ENCODE results near the gene CCAR1.
A peak's percentile ranks its signal among the peaks of the same experiment; 100 is the strongest.
"Not testable (repeated sequence)": the region's sequence is repeated elsewhere in the genome, so short reads cannot be mapped to it uniquely, and the experiment has no call there.

CCAR1 gene, protein sequence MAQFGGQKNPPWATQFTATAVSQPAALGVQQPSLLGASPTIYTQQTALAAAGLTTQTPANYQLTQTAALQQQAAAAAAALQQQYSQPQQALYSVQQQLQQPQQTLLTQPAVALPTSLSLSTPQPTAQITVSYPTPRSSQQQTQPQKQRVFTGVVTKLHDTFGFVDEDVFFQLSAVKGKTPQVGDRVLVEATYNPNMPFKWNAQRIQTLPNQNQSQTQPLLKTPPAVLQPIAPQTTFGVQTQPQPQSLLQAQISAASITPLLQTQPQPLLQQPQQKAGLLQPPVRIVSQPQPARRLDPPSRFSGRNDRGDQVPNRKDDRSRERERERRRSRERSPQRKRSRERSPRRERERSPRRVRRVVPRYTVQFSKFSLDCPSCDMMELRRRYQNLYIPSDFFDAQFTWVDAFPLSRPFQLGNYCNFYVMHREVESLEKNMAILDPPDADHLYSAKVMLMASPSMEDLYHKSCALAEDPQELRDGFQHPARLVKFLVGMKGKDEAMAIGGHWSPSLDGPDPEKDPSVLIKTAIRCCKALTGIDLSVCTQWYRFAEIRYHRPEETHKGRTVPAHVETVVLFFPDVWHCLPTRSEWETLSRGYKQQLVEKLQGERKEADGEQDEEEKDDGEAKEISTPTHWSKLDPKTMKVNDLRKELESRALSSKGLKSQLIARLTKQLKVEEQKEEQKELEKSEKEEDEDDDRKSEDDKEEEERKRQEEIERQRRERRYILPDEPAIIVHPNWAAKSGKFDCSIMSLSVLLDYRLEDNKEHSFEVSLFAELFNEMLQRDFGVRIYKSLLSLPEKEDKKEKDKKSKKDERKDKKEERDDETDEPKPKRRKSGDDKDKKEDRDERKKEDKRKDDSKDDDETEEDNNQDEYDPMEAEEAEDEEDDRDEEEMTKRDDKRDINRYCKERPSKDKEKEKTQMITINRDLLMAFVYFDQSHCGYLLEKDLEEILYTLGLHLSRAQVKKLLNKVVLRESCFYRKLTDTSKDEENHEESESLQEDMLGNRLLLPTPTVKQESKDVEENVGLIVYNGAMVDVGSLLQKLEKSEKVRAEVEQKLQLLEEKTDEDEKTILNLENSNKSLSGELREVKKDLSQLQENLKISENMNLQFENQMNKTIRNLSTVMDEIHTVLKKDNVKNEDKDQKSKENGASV

DNA sequence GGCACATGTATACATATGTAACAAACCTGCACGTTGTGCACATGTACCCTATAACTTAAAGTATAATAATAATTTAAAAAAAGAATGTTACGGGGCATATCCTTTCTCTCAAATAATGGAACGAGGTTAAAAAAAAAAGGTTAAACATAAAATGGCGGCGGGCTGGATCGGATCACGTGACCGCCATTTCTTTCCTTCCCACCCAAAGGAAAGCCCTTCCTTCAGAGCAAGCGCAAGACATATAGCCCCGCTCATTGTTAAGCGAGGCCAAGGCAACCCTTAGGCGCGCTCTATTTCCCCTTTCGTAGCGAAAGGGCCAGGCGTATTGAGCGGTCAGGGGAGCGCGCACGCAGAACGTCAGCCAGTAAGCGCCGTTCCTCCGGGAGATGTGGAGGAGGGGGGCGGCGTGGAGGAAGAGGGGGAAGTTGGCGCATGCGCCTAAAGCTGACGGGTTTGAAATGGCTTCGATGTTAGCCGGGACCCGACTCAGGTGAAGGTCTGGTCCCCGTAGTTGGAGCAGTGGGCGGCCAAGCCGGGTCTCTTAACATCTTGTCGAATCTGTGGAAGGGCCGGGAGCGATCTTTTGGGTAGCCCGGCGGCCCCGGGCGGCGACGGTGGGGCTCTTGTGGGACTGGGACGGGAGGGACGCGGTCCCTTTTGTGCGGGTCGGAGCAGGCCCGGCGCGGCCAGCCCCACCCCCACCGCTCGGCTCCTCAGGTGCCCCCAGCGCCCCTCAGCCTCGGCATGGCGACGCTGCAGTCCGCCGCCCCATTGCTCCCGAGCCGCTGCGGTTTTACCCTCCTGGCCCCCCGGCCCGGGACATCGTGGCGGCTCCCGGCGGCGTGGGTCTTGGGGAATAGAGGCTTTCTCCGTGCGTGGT, at the start of gene CCAR1:
TSS of gene CCAR1 (plus strand) at position 447 of the 880 bp plus-strand sequence. CDS start 1,266 bp downstream, outside the sequence.
- peak; percentile 96 for DNase-seq (ENCODE audit: low spot score)
- no peaks in the 10 kb centered on the region for H3K9me3 Mint-ChIP-seq
- H3K36me3 Mint-ChIP-seq (ENCODE audit: low read depth), result peaks cover 21% of the 10 kb centered on the region
- peak within 1 kb of the TSS; percentile 87 for H3K4me3 Mint-ChIP-seq
- peaks cover 12% of the 10 kb centered on the region for H3K4me1 Mint-ChIP-seq (ENCODE audit: low read depth)
- no peaks in the 10 kb centered on the region for H3K27me3 Mint-ChIP-seq (ENCODE audit: low read depth)
- H3K27ac Mint-ChIP-seq, result peak within 1 kb of the TSS; percentile 100

DNA sequence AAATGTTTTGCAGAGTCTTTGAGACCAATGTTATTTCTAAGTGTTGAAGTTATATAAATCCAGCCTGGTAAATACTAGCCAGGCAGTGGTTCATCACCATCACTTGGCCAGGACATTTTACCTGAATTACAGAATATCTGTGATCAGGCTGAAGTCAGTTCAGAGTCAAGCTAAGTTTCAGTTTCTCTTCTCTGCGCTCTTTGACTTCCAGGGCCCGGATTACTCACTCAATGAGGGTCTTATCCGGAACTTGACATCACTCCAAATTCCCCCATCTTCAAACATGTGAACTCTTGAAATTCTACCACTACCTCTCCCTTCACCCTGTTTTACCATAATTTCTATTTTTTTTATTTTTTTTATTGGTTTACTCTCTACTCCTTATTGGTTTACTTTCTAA, 36.6 kb upstream of the CCAR1 start:
- Mint-ChIP-seq H3K4me1 (ENCODE audit: low read depth) (no peaks in the 10 kb centered on the region), H3K9me3 (no peaks in the 10 kb centered on the region), H3K4me3 (no peak overlapping the region), H3K36me3 (ENCODE audit: low read depth) (peaks cover 15% of the 10 kb centered on the region), H3K27ac (no peak overlapping the region), H3K27me3 (ENCODE audit: low read depth) (no peaks in the 10 kb centered on the region)
- no peak for DNase-seq (ENCODE audit: low spot score)

DNA sequence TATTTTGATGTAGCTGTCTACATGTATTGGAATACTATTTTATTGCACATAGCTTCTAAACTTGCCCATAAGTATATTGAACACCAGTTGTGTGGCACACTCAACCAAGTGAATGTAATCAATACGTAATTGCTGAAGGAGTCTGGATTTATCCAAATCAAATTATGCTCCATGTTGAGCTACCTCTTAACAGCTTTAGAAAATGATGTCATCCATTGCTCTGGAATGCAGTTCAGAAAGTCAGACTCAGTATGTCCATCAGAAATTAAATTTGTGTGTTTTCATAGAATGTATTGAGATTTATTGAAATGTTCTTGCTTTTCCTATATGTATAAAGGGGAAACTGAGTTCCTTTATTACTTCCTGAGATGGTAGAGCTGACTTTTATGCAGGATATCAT, 25.0 kb upstream of the CCAR1 start:
- H3K27ac Mint-ChIP-seq, result no peak overlapping the region
- no peaks in the 10 kb centered on the region for H3K4me1 Mint-ChIP-seq (ENCODE audit: low read depth)
- H3K27me3 Mint-ChIP-seq (ENCODE audit: low read depth), result peaks cover 8% of the 10 kb centered on the region
- H3K36me3 Mint-ChIP-seq (ENCODE audit: low read depth), result peaks cover 4% of the 10 kb centered on the region
- H3K4me3 Mint-ChIP-seq, result no peak overlapping the region
- no peaks in the 10 kb centered on the region for H3K9me3 Mint-ChIP-seq
- no peak for DNase-seq (ENCODE audit: low spot score)

DNA sequence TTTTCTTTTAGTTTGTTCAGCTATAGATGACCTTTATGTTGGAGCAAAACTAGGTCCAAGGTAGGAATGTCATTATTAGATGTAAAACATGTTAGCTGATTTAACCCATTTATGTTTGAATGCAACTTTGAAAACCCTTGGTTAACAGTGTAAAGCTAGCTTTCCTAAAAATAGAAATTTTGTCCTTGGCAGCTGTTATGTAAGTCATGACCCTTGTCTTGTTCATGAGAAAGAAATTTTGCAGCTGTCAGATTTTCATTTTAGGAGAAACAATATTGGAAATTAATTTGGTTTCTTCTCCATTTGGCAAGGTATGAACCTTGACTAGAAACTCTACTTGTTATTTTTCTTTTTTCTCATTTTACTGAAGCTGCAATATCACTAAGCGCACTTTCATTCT, 23.9 kb upstream of the CCAR1 start:
- no peak overlapping the region for H3K4me3 Mint-ChIP-seq
- peaks cover 8% of the 10 kb centered on the region for H3K27me3 Mint-ChIP-seq (ENCODE audit: low read depth)
- no peak overlapping the region for H3K27ac Mint-ChIP-seq
- no peak for DNase-seq (ENCODE audit: low spot score)
- H3K4me1 Mint-ChIP-seq (ENCODE audit: low read depth), result no peaks in the 10 kb centered on the region
- no peaks in the 10 kb centered on the region for H3K36me3 Mint-ChIP-seq (ENCODE audit: low read depth)
- no peaks in the 10 kb centered on the region for H3K9me3 Mint-ChIP-seq

DNA sequence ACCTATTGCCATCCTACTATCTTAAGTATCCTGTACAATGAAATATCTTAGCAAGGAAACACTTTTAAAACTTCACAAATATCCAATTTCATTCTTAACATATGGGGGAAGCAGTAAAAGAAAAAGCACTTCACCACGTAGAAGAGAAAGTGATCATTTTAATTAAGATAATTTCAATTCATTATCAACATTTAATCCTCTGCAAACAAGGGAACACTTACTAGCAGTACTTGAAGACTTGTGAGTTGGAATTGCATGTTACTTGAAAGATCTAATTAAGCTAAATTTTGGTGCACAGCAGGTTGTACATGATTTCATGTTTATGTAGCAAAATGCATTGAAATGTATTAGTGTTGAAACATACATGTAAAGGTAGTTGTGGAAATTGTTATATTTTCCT, 20.8 kb upstream of the CCAR1 start:
- H3K36me3 Mint-ChIP-seq (ENCODE audit: low read depth), result no peaks in the 10 kb centered on the region
- H3K4me3 Mint-ChIP-seq, result no peak overlapping the region
- no peaks in the 10 kb centered on the region for H3K9me3 Mint-ChIP-seq
- no peak overlapping the region for H3K27ac Mint-ChIP-seq
- DNase-seq (ENCODE audit: low spot score), result no peak
- H3K27me3 Mint-ChIP-seq (ENCODE audit: low read depth), result peaks cover 8% of the 10 kb centered on the region
- H3K4me1 Mint-ChIP-seq (ENCODE audit: low read depth), result no peaks in the 10 kb centered on the region

DNA sequence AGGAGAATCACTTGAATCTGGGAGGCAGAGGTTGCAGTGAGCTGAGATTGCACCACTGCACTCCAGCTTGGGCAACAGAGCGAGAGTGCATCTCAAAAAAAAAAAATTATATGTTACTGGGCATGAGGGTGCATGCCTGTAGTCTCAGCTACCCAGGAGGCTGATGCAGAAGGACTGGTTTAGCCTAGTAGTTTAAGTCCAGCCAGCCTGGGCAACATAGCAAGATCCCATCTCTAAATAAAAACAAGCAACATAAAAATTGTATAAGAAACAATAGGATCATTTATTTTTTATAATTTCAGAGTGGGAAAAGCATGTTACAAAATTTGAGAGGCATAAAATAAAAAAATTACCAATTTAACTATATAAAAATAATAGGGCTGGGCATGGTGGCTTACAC, 15.5 kb upstream of the CCAR1 start:
- Mint-ChIP-seq H3K4me3 (no peak overlapping the region), H3K27ac (no peak overlapping the region), H3K9me3 (no peaks in the 10 kb centered on the region), H3K36me3 (ENCODE audit: low read depth) (no peaks in the 10 kb centered on the region), H3K4me1 (ENCODE audit: low read depth) (no peaks in the 10 kb centered on the region), H3K27me3 (ENCODE audit: low read depth) (no peaks in the 10 kb centered on the region)
- no peak for DNase-seq (ENCODE audit: low spot score)

DNA sequence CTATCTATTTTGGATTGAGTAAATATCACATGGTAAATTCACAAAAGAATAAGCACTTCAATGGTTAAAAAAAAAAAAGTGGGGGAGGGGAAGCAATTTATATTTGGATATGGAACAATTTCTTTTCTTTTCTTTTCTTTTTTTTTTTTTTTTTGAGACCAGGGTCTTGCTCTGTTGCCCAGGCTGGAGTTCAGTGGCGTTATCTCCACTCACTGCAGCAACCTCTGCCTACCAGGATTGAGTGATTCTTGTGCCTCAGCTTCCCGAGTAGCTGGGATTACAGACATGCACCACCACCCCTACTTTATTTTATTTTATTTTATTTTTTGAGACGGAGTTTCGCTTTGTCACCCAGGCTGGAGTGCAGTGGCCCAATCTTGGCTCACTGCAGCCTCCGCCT, 12.1 kb upstream of the CCAR1 start:
- H3K36me3 Mint-ChIP-seq (ENCODE audit: low read depth); H3K27ac Mint-ChIP-seq; H3K4me3 Mint-ChIP-seq; H3K4me1 Mint-ChIP-seq (ENCODE audit: low read depth); DNase-seq (ENCODE audit: low spot score); H3K27me3 Mint-ChIP-seq (ENCODE audit: low read depth); H3K9me3 Mint-ChIP-seq: not testable (repeated sequence)

DNA sequence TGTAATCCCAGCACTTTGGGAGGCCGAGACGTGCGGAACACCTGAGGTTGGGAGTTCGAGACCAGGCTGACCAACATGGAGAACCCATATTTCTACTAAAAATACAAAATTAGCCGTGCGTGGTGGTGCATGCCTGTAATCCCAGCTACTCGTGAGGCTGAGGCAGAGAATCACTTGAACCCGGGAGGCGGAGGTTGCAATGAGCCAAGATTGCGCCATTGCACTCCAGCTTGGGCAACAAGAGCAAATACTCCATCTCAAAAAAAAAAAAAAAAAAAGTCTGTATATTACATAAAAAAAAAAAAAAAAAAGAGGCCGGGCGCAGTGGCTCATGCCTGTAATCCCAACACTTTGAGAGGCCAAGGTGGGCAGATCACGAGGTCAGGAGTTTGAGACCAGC, 8.0 kb upstream of the CCAR1 start:
- H3K9me3 Mint-ChIP-seq; H3K27me3 Mint-ChIP-seq (ENCODE audit: low read depth); H3K27ac Mint-ChIP-seq; H3K4me3 Mint-ChIP-seq; H3K4me1 Mint-ChIP-seq (ENCODE audit: low read depth); H3K36me3 Mint-ChIP-seq (ENCODE audit: low read depth); DNase-seq (ENCODE audit: low spot score): not testable (repeated sequence)

DNA sequence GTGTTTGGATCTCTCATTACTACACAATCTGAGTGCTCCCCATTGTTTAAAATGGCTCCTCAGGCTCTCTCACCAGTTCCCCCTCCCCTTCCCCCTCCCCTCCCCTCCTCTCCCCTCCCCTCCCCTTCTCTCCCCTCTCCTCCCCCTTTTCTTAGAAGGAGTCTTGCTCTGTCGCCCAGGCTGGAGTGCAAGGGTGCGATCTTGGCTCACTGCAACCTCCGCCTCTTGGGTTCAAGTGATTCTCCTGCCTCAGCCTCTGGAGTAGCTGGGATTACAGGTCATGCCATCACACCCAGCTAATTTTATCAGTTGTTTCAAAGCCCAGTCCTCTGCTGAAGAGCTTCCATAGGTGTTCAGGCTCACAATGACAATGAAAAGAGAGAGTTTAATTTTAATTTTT, 3.6 kb upstream of the CCAR1 start:
- Mint-ChIP-seq H3K27ac (no peak overlapping the region), H3K4me3 (no peak overlapping the region), H3K27me3 (ENCODE audit: low read depth) (no peaks in the 10 kb centered on the region), H3K4me1 (ENCODE audit: low read depth) (peaks cover 5% of the 10 kb centered on the region), H3K9me3 (no peaks in the 10 kb centered on the region), H3K36me3 (ENCODE audit: low read depth) (peaks cover 9% of the 10 kb centered on the region)
- no peak for DNase-seq (ENCODE audit: low spot score)

DNA sequence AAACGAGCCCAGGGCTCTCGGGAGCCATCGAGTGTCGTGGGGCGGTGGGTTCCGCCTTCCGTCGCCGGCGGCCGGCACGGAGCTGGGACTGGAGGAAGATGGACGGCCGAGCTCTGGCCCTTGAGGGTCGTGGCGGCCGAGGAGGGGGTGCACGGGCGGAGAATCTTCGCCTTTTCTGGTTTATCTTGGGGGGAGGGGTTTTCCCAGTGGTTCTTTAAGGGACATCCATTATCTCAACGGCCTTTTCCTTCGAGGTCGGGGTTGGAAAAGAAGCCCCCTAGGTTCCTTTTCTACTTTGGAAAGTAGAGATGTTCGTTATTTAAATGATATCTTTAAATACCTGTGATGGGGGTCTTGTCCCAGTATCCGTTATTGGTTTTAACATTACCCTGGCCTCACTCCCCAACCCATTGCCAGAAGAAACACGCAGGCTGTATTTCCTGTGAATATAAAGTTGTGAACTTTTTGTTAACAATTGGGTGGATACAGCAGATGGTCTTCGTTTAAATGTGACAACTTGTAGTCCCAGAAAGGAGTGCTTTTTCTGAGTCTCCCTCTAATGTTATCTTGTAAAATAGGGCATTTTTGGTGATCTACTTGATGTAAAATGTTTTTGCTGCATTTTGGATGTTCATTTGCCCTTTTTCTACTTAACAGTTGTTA, 765 bp downstream of the CCAR1 start:
- H3K27ac Mint-ChIP-seq, result peak overlapping the region; percentile 82
- peak overlapping the region; percentile 87 for H3K4me3 Mint-ChIP-seq
- no peaks in the 10 kb centered on the region for H3K27me3 Mint-ChIP-seq (ENCODE audit: low read depth)
- peaks cover 26% of the 10 kb centered on the region for H3K36me3 Mint-ChIP-seq (ENCODE audit: low read depth)
- no peaks in the 10 kb centered on the region for H3K9me3 Mint-ChIP-seq
- peaks cover 12% of the 10 kb centered on the region for H3K4me1 Mint-ChIP-seq (ENCODE audit: low read depth)
- no peak for DNase-seq (ENCODE audit: low spot score)

DNA sequence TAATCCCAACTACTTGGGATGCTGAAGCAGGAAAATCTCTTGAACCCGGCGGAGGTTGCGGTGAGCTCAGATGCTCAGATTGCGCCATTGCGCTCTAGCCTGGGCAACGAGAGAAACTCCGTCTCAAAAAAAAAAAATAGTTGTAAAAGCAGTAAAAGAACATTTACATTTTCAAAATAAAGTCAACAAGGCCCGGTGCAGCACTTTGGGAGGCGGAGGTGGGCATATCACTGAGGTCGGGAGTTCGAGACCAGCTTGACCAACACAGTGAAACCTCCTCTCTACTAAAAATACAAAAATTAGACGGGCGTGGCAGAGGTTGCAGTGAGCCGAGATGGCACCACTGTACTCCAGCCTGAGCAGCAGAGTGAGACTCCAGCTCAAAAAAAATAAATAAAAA, 4.0 kb downstream of the CCAR1 start:
- Mint-ChIP-seq H3K27ac (no peak overlapping the region), H3K4me1 (ENCODE audit: low read depth) (peaks cover 12% of the 10 kb centered on the region), H3K9me3 (no peaks in the 10 kb centered on the region), H3K27me3 (ENCODE audit: low read depth) (no peaks in the 10 kb centered on the region), H3K36me3 (ENCODE audit: low read depth) (peaks cover 45% of the 10 kb centered on the region), H3K4me3 (no peak overlapping the region)
- DNase-seq (ENCODE audit: low spot score), result no peak

DNA sequence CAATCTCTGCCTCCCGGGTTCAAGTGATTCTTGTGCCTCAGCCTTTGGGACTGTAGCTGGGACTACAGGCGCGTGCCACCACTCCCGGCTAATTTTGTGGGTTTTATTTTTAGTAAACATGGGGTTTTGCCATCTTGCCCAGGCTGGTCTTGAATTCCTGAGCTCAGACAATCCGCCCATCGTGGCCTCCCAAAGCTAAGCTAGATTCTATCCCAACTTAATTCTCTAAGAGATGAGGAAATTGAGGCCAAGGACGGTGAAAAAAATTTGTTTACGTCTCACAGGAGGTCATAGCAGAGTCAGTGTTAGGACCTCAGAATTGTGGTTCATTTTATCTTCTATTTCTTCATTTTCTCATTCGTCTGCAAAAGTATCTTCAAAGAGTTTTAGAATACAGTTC, 6.1 kb downstream of the CCAR1 start:
- no peaks in the 10 kb centered on the region for H3K27me3 Mint-ChIP-seq (ENCODE audit: low read depth)
- DNase-seq (ENCODE audit: low spot score), result no peak

DNA sequence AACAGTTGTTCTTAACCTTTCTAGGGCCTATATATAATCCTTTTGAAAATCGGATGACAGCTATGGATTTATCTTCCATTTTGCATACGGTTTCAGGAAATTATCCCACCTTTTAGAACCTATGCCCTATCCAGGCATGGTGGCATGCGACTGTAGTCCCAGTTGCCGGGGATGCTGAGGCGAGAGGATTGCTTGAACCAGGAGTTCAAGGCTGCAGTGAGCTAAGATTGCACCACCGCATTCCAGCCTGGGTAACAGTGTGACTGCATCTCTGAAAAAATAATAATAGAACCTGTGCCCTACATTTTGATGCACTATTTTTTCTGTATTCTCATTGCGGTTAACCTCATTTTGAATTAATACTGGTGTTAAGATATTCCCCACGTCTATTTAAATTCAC, 11.6 kb downstream of the CCAR1 start:
- Mint-ChIP-seq H3K4me1 (ENCODE audit: low read depth) (peaks cover 3% of the 10 kb centered on the region), H3K4me3 (no peak overlapping the region), H3K9me3 (no peaks in the 10 kb centered on the region), H3K36me3 (ENCODE audit: low read depth) (peaks cover 61% of the 10 kb centered on the region), H3K27ac (no peak overlapping the region), H3K27me3 (ENCODE audit: low read depth) (no peaks in the 10 kb centered on the region)
- DNase-seq (ENCODE audit: low spot score), result no peak

More for the DNA sequence above, 6.1 kb downstream of the CCAR1 start:
- Mint-ChIP-seq H3K27ac (no peak overlapping the region), H3K36me3 (ENCODE audit: low read depth) (peaks cover 48% of the 10 kb centered on the region), H3K4me1 (ENCODE audit: low read depth) (peaks cover 10% of the 10 kb centered on the region), H3K4me3 (no peak overlapping the region), H3K9me3 (no peaks in the 10 kb centered on the region)

Data from T-helper 2 cell treated with Interferon-gamma antibody and Interleukin-4, amounts not matched to agents 5 μg/mL and 100 μg/mL, for 36 hours (primary cell).